SH-SY5Y (cell line): ENCODE data around the gene COL4A4.

ENCODE experiments used
- GATA2 ChIP-seq: IDR thresholded peaks from 2 replicates; pipeline ENCODE4 v1.6.1; 2011; ENCODE audit warnings: mild to moderate bottlenecking, low read depth, low read length
- GATA3 ChIP-seq: IDR thresholded peaks from 2 replicates; pipeline ENCODE4 v1.6.1; 2011; ENCODE audit warnings: low read depth, mild to moderate bottlenecking, low read length, moderate library complexity

COL4A4 gene

GRCh38 chr2:227043981-227044380 is 120.0 kb downstream of the COL4A4 start:
- TF ChIP-seq GATA2 (no peak), GATA3 (no peak)

- no peak for TF ChIP-seq GATA3
- TF ChIP-seq GATA2: no peak
Measured at GRCh38 chr2:227038550-227039189, 125.3 kb downstream of the COL4A4 start.

GRCh38 chr2:227036527-227036926 is 127.5 kb downstream of the COL4A4 start:
- TF ChIP-seq GATA3 (no peak), GATA2 (no peak)

GRCh38 chr2:227035711-227036367 is 128.2 kb downstream of the COL4A4 start:
- TF ChIP-seq GATA2 (peak; percentile 86), GATA3 (peak; percentile 30; the same call in 1 of the 2 replicates)

GRCh38 chr2:227033471-227034148 is 130.4 kb downstream of the COL4A4 start:
- no peak; the same call in 1 of the 2 replicates for TF ChIP-seq GATA2
- no peak for TF ChIP-seq GATA3

GRCh38 chr2:227031379-227031778 is 132.6 kb downstream of the COL4A4 start:
- TF ChIP-seq GATA2 (no peak), GATA3 (no peak)

GRCh38 chr2:227030789-227031188 is 133.2 kb downstream of the COL4A4 start:
- TF ChIP-seq GATA3 (no peak), GATA2 (no peak)

- TF ChIP-seq GATA2: no peak
- no peak for TF ChIP-seq GATA3
Measured at GRCh38 chr2:227029426-227030105, 134.4 kb downstream of the COL4A4 start.

GRCh38 chr2:227025510-227025909 is 138.5 kb downstream of the COL4A4 start:
- no peak for TF ChIP-seq GATA2
- no peak for TF ChIP-seq GATA3

- no peak for TF ChIP-seq GATA2
- no peak for TF ChIP-seq GATA3
Measured at GRCh38 chr2:227022608-227023007, 141.4 kb downstream of the COL4A4 start.

- TF ChIP-seq GATA3 (no peak), GATA2 (no peak)
Measured at GRCh38 chr2:227020416-227020815, 143.6 kb downstream of the COL4A4 start.

- TF ChIP-seq GATA3 (no peak), GATA2 (no peak)
Measured at GRCh38 chr2:227016894-227017293, 147.1 kb downstream of the COL4A4 start.

- TF ChIP-seq GATA3 (no peak), GATA2 (no peak)
Measured at GRCh38 chr2:227013881-227014280, 150.1 kb downstream of the COL4A4 start.

- TF ChIP-seq GATA3: no peak
- no peak for TF ChIP-seq GATA2
Measured at GRCh38 chr2:227013330-227013729, 150.7 kb downstream of the COL4A4 start.
